Glomerular endothelial cell (primary cell): ENCODE measurements around the gene SSC5D. TPM values are rescaled to one million over a fixed set of nuclear protein-coding genes. Genes with fewer than 3 reads are reported as not detected.

Experiments
- DNase-seq: peaks from one replicate; pipeline ENCODE4 v3.0.0-alpha.2; 2011; ENCODE audit warnings: low read depth, low spot score; ENCODE audit errors: extremely low read depth
- total RNA-seq: library from RNA; depleted of rRNA; stranded (reverse); fragments of >200 nt; gene quantifications from 2 replicates; pipeline ENCODE4 v1.2.3, GENCODE V29; 2015

The SSC5D gene
- total RNA-seq, 1 donor from 2014 or later: 2.4 TPM

GRCh38 chr19:55472463-55472862 lies 15.8 kb upstream of the SSC5D start:
- DNase-seq: no peak

- no peak for DNase-seq
Observed at GRCh38 chr19:55473225-55474012, 14.8 kb upstream of the SSC5D start.

DNA sequence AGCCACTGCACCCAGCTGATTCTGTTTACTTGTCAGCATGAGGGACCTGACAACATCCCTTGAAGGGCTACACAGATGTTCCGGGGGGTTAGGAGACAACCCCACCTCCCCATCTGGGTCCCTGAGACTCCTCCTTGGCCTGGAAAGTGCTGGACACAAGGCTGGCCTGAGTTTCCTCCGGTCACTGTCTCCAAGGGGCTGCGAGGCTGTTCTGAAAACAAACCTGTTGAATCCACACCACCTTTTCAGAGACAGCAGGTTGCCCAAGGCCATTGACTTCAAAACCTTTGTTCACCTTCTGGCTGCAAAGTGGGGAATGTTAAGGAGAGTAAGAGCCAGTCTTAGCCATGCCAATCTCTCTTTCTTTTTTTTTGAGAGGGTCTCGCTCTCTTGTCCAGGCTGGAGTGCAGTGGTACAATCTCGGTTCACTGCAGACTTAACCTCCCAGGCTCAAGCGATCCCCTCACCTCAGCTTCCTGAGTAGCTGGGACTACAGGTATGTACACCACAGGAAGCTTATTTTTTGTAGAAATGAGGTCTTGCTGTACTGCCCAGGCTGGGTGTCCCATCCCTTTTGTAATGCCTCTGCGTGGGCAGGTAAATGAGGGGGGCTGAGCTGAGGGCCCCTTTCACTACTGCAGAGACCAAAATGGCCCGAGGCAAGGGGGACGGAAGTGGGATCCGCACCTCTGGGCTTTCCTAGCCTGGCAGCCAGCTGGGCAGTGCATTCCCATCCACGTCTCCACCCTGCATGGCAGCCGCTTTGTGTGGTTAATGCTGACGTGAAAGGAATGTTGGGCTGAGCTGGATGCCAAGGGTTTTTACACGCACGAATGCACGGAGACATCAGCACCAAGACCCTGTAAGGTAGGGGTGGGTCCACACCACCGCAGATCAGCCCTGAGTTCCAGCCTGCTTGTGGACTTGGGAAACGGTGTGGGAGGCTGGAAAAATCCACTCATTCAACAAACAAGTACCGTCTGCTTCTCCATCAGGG lies 13.7 kb upstream of the SSC5D start:
- DNase-seq: no peak

DNA sequence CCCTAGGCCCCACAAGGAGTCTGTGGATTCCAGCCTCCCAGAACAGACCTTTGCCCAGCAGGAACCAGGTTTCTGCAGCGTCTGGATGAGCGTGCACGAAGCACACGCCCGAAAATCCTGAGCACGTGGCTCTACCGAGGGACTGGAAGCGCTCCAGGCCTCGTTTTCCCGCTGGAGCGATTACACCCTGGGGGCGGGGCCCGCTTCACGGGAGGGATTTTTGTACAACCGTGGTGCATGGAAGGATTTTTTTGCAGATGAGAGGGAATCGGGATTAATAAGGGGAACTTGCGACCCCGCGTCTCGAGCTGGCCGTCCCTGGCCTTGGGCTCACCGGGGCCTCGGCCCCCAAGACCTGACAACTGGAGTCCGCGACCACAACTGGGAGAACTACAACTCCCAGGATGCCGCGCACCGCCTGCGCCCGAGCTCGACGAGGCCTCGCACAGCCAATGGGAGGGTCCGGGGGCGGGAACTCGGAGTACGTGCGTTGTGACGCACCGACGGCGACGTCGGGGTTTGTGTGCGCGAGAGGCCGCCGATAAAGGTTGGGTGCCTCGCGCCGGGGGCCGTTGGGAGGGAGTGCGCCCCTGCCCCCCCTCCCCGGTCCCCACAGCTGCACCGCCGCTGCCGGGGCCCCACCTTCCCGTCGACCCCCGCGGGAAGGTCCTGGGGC lies 12.0 kb upstream of the SSC5D start, which contains the start of gene ZNF628:
ZNF628 (plus strand) TSS at position 518 of the 676 bp plus-strand sequence. CDS start 3,294 bp downstream, outside the sequence.
- DNase-seq: peak; percentile 73

DNA sequence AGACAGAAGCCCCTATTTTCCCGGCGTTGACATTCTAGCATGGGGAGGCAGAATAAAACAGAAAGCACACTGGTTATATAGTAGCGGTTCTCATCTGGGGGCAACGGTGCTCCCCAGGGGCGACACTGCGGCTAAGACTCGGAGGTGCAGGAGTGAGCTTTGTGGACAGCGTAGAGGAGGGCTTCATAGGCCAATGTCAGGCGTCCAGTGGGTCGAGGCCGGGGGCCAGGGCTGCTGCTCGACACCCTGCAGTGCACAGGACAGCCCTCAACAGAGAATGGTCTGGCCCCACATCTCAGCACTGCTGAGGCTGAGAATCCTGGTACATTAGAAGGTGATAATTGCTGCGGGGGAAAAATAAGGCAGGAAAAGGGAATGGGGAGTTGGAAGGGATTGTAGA lies 10.3 kb upstream of the SSC5D start:
- DNase-seq: no peak

DNA sequence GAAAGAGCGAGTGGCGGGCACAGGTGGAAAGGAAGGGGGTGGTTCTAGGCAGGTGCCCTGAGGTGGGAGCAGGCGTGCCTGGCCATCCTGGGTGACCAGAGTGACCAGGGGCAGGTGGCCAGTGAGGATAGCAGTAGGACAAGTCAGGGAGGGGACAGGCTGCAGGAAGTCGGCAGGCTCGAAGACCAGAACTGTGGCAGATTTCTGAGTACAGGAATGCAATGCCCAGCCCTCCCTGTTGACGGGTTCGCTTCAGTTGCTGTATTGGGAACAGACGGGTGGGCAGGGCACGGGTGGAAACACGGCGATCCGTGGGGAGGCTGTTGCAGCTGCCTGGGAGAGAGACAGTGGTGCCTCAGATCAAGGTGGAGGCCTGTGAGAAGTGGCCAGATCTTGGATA lies 9.9 kb upstream of the SSC5D start:
- DNase-seq: no peak

DNA sequence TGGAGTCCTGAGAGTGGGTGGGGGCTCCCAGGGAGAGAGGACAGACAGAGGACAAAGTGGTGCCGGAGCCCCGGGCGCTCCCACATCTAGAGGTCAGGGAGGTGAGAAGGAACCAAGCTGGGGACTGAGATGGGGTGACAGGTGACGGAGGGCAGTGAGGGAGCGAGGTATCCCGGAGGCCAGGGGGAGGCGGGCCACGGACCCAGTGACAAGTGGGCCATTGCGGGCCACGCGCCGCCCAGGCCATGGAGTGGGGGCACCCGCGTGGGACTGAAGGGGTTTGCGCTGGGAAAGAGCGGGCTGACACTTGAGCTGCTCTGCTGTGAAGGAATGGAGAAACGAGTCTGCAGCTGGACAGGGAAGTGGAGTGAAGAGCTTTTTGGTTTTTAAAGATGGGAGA lies 9.2 kb upstream of the SSC5D start:
- no peak for DNase-seq

GRCh38 chr19:55479451-55480230 lies 8.6 kb upstream of the SSC5D start:
- DNase-seq: no peak

- no peak for DNase-seq
Observed at GRCh38 chr19:55481148-55481793, 7.0 kb upstream of the SSC5D start.

DNA sequence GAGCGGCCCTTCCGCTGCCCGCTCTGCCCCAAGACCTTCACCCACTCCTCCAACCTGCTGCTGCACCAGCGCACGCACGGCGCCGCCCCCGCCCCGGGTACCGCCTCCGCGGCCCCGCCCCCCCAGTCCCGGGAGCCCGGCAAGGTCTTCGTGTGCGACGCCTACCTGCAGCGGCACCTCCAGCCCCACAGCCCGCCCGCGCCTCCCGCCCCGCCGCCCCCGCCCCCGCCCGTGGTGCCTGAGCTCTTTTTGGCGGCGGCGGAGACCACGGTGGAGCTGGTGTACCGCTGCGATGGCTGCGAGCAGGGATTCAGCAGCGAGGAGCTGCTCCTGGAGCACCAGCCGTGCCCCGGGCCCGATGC lies 6.5 kb upstream of the SSC5D start:
- DNase-seq: no peak

- DNase-seq: no peak
Observed at GRCh38 chr19:55482156-55482961, 5.9 kb upstream of the SSC5D start.

- no peak for DNase-seq
Observed at GRCh38 chr19:55482967-55483705, 5.1 kb upstream of the SSC5D start.

GRCh38 chr19:55483706-55484592 lies 4.3 kb upstream of the SSC5D start:
- DNase-seq: no peak

- no peak for DNase-seq
Observed at GRCh38 chr19:55484593-55485438, 3.4 kb upstream of the SSC5D start, which contains the start of gene NAT14. TSS of gene NAT14 (plus strand) at chr19:55485188. CDS start at chr19:55485709, 521 bp downstream.

DNA sequence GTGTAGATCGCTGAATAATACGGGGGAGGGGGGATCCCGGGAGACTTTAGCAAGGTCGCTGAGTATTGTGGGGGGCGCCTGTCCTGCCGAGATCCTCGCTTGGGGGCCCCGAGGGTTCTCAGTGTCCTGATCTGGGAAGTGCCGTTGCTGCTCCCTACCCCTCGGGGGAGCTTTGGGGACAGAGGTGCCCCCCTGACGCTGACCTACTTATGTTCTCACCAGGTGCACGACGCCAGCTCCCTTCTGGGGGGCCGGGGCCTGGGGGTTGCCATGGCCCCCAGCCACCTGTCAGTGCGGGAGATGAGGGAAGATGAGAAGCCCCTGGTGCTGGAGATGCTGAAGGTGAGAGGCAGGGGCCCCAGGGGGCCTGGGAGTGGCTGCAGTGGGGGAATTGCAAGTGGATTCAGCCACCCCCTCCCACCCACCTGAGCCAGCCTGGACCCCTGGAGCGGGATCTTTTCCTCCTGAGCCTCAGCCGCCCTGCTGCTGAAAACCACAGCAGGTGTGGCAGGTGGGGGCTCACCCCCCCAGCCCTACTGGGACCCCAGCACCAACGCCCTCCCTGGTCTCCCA lies 2.7 kb upstream of the SSC5D start:
- no peak for DNase-seq
